Measurements from ENCODE around the gene SLC8A1. TPM values are rescaled to one million over a fixed set of nuclear protein-coding genes. Genes with fewer than 3 reads are reported as not detected.

SLC8A1 gene
- total RNA-seq, 4 donors from 2014 or later, result 8.1 to 22.9 (median 9.3) TPM

- DNase-seq (ENCODE audit: low spot score in 2 of 2), result no peak
- TF ChIP-seq CTCF (IDR thresholded peaks at IDR 0.05), result no peak
- TF ChIP-seq EP300 (IDR thresholded peaks at IDR 0.05), result no peak
- TF ChIP-seq POLR2A (IDR thresholded peaks at IDR 0.05), result no peak
- no peaks in the 10 kb centered on the region for H3K36me3 ChIP-seq
- H3K27me3 ChIP-seq, result no peaks in the 10 kb centered on the region
- no peak overlapping the region for H3K4me3 ChIP-seq
- H3K27ac ChIP-seq, result peak overlapping the region in 1 of 4 donors; percentile 59
- no peaks in the 10 kb centered on the region for H3K9me3 ChIP-seq
- WGBS, 2 donors, result 74 to 80% methylated on average over 7 of the region's 7 CpGs
- H3K4me1 ChIP-seq, result peaks cover 0 to 41% (median 8%) of the 10 kb centered on the region in 4 donors
Observed at GRCh38 chr2:40283111-40283909, 168.6 kb downstream of the SLC8A1 start.

GRCh38 chr2:40282428-40282827, 169.5 kb downstream of the SLC8A1 start:
- Histone ChIP-seq H3K27ac (peak overlapping the region in 1 of 4 donors; percentile 59), H3K4me1 (peaks cover 0 to 41% (median 8%) of the 10 kb centered on the region in 4 donors), H3K27me3 (no peaks in the 10 kb centered on the region), H3K36me3 (no peaks in the 10 kb centered on the region), H3K9me3 (no peaks in the 10 kb centered on the region), H3K4me3 (peak overlapping the region in 2 of 4 donors; percentile 30 to 34)
- whole genome bisulfite sequencing, 2 donors, result 30 to 34% methylated on average over 7 of the region's 7 CpGs
- TF ChIP-seq EP300 (IDR thresholded peaks at IDR 0.05) (no peak), CTCF (IDR thresholded peaks at IDR 0.05) (no peak), POLR2A (IDR thresholded peaks at IDR 0.05) (no peak)
- DNase-seq (ENCODE audit: low spot score in 2 of 2), result no peak

GRCh38 chr2:40281021-40281940, 170.6 kb downstream of the SLC8A1 start:
- Histone ChIP-seq H3K4me3 (no peak overlapping the region), H3K27me3 (no peaks in the 10 kb centered on the region), H3K9me3 (no peaks in the 10 kb centered on the region), H3K36me3 (no peaks in the 10 kb centered on the region), H3K27ac (peak overlapping the region in 2 of 4 donors; percentile 12 to 59), H3K4me1 (peaks cover 0 to 41% (median 8%) of the 10 kb centered on the region in 4 donors)
- TF ChIP-seq POLR2A (IDR thresholded peaks at IDR 0.05) (no peak), CTCF (IDR thresholded peaks at IDR 0.05) (no peak), EP300 (IDR thresholded peaks at IDR 0.05) (no peak)
- DNase-seq (ENCODE audit: low spot score in 2 of 2), result no peak
- 33 to 40% methylated on average over 3 of the region's 3 CpGs for WGBS, 2 donors

GRCh38 chr2:40279482-40279881, 172.4 kb downstream of the SLC8A1 start:
- H3K4me1 ChIP-seq, result peaks cover 0 to 41% (median 8%) of the 10 kb centered on the region in 4 donors
- no peaks in the 10 kb centered on the region for H3K9me3 ChIP-seq
- no peak overlapping the region for H3K27ac ChIP-seq
- no peaks in the 10 kb centered on the region for H3K27me3 ChIP-seq
- H3K4me3 ChIP-seq, result peak overlapping the region in 1 of 4 donors; percentile 19
- no peak for DNase-seq (ENCODE audit: low spot score in 2 of 2)
- no peak for TF ChIP-seq CTCF (IDR thresholded peaks at IDR 0.05)
- TF ChIP-seq EP300 (IDR thresholded peaks at IDR 0.05), result no peak
- no peak for TF ChIP-seq POLR2A (IDR thresholded peaks at IDR 0.05)
- no peaks in the 10 kb centered on the region for H3K36me3 ChIP-seq
- 71 to 81% methylated on average over 2 of the region's 2 CpGs for WGBS, 2 donors

All from tibial nerve (tissue), 4 donors.